MM.1S (cell line): Measurements from ENCODE around the gene CDC14A.

Source experiments
- CTCF ChIP-seq: fragments of 300-600 bp; sonication (generic); IDR thresholded peaks from 2 replicates; pipeline ENCODE4 v1.5.1; 2016; ENCODE audit warnings: antibody characterized with exemption, low read length, mixed read lengths
- EZH2 ChIP-seq: fragments of 300-600 bp; sonication (generic); optimal IDR thresholded peaks from 2 replicates; pipeline ENCODE3; 2017; ENCODE audit warnings: low read depth, mild to moderate bottlenecking, antibody characterized with exemption, low read length, mixed read lengths
- EZH2phosphoT487 ChIP-seq: fragments of 300-600 bp; sonication (generic); IDR thresholded peaks from 2 replicates; pipeline ENCODE4 v1.6.1; 2018; ENCODE audit warnings: antibody characterized with exemption, low read length

- TF ChIP-seq CTCF (no peak), EZH2 (no peak), EZH2phosphoT487 (no peak)
These were observed 203.9 kb downstream of the CDC14A start for GRCh38 chr1:100556181-100556580.
